ENCODE measurements around the gene FKBP14. TPM values are rescaled to one million over a fixed set of nuclear protein-coding genes. Genes with fewer than 3 reads are reported as not detected.
"Not testable (repeated sequence)": the region's sequence is repeated elsewhere in the genome, so short reads cannot be mapped to it uniquely, and the experiment has no call there.

The FKBP14 gene
- total RNA-seq, 1 experiment from 2014 or later = 30.5 TPM

- H3K4me3 Mint-ChIP-seq (ENCODE audit: low read depth, unreplicated experiment) = no peak overlapping the region
- no peak overlapping the region for H3K27ac Mint-ChIP-seq (ENCODE audit: unreplicated experiment)
- TF ChIP-seq CTCF (IDR thresholded peaks at IDR 0.05; ENCODE audit: unreplicated experiment) = peak; percentile 49
- H3K4me1 Mint-ChIP-seq (ENCODE audit: low read depth, unreplicated experiment) = no peaks in the 10 kb centered on the region
- H3K9me3 Mint-ChIP-seq (ENCODE audit: low read depth, unreplicated experiment) = peaks cover 3% of the 10 kb centered on the region
- H3K36me3 Mint-ChIP-seq (ENCODE audit: insufficient read depth, unreplicated experiment) = peaks cover 7% of the 10 kb centered on the region
- no peak for DNase-seq
- no peaks in the 10 kb centered on the region for H3K27me3 Mint-ChIP-seq (ENCODE audit: unreplicated experiment)
- BruUV-seq (replicated peaks) = no TSS peak
- intact Hi-C loops (cut with micrococcal nuclease; ENCODE audit: unreplicated experiment) = loop anchor here (1.0 to 5.0 kb wide), 6 partner anchors 35 to 425 kb away; no protein-coding TSS in a partner anchor
- CTCF ChIA-PET = interaction anchor here (1.0 to 1.9 kb wide), 5 partner anchors 12 to 308 kb away, joined by 3 to 11 read pairs (median 6); no protein-coding TSS in a partner anchor
Measured at GRCh38 chr7:30062587-30062986, 36.1 kb upstream of the FKBP14 start.

- intact Hi-C loops (cut with micrococcal nuclease; ENCODE audit: unreplicated experiment) = loop anchor here (1.0 to 5.0 kb wide), 6 partner anchors 34 to 424 kb away; no protein-coding TSS in a partner anchor
- peak; percentile 38 for TF ChIP-seq CTCF (IDR thresholded peaks at IDR 0.05; ENCODE audit: unreplicated experiment)
- H3K4me3 Mint-ChIP-seq (ENCODE audit: low read depth, unreplicated experiment); H3K4me1 Mint-ChIP-seq (ENCODE audit: low read depth, unreplicated experiment); H3K27me3 Mint-ChIP-seq (ENCODE audit: unreplicated experiment); H3K9me3 Mint-ChIP-seq (ENCODE audit: low read depth, unreplicated experiment); H3K36me3 Mint-ChIP-seq (ENCODE audit: insufficient read depth, unreplicated experiment); H3K27ac Mint-ChIP-seq (ENCODE audit: unreplicated experiment); BruUV-seq (replicated peaks): not testable (repeated sequence)
- peak; percentile 61 for DNase-seq
- CTCF ChIA-PET = interaction anchor here (0.6 to 1.9 kb wide), 23 partner anchors 11 to 473 kb away, joined by 3 to 12 read pairs (median 3); no protein-coding TSS in a partner anchor
Measured at GRCh38 chr7:30061786-30062185, 35.3 kb upstream of the FKBP14 start.

GRCh38 chr7:30057741-30058140 is 31.2 kb upstream of the FKBP14 start:
- no peak for DNase-seq
- CTCF ChIA-PET = no interaction called here
- Mint-ChIP-seq H3K27ac (ENCODE audit: unreplicated experiment) (no peak overlapping the region), H3K4me3 (ENCODE audit: low read depth, unreplicated experiment) (no peak overlapping the region), H3K27me3 (ENCODE audit: unreplicated experiment) (no peaks in the 10 kb centered on the region), H3K36me3 (ENCODE audit: insufficient read depth, unreplicated experiment) (peaks cover 12% of the 10 kb centered on the region), H3K4me1 (ENCODE audit: low read depth, unreplicated experiment) (no peaks in the 10 kb centered on the region), H3K9me3 (ENCODE audit: low read depth, unreplicated experiment) (peaks cover 3% of the 10 kb centered on the region)
- no peak for TF ChIP-seq CTCF (IDR thresholded peaks at IDR 0.05; ENCODE audit: unreplicated experiment)
- BruUV-seq (replicated peaks) = no TSS peak
- intact Hi-C loops (cut with micrococcal nuclease; ENCODE audit: unreplicated experiment) = no loop called here

- CTCF ChIA-PET = interaction anchor here (0.6 kb wide), 1 partner anchor 19 kb away, joined by 4 read pairs; no protein-coding TSS in a partner anchor
- no peaks in the 10 kb centered on the region for H3K27me3 Mint-ChIP-seq (ENCODE audit: unreplicated experiment)
- no peak overlapping the region for H3K27ac Mint-ChIP-seq (ENCODE audit: unreplicated experiment)
- intact Hi-C loops (cut with micrococcal nuclease; ENCODE audit: unreplicated experiment) = no loop called here
- TF ChIP-seq CTCF (IDR thresholded peaks at IDR 0.05; ENCODE audit: unreplicated experiment) = no peak
- H3K36me3 Mint-ChIP-seq (ENCODE audit: insufficient read depth, unreplicated experiment) = peaks cover 4% of the 10 kb centered on the region
- BruUV-seq (replicated peaks) = no TSS peak
- no peak for DNase-seq
- H3K4me3 Mint-ChIP-seq (ENCODE audit: low read depth, unreplicated experiment) = no peak overlapping the region
- H3K4me1 Mint-ChIP-seq (ENCODE audit: low read depth, unreplicated experiment) = no peaks in the 10 kb centered on the region
- peaks cover 1% of the 10 kb centered on the region for H3K9me3 Mint-ChIP-seq (ENCODE audit: low read depth, unreplicated experiment)
Measured at GRCh38 chr7:30053068-30053467, 26.6 kb upstream of the FKBP14 start.
